ENCODE data around the gene COLEC12.

COLEC12 gene

DNA sequence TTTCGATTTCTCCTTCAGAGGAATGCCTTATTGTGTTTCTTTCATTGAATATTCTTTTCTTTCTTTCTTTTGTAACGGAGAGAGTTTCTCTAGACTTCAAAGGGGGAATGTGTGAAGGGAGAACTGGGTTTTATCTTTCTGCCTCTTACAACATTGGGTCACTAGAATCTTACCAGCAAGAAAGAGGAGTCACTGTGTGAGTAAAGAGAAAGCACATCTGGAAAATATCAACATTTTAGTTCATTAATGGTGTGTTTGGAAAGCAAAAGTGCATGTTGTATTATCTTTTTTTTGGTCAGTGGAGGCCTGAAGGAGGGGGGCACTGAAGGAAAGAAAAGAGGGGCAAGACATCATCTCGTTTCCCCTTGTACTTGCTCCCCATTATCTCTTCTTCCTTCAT is 146.0 kb downstream of the COLEC12 start:
- no peak for DNase-seq

- no peak for DNase-seq
Measured at GRCh38 chr18:354003-354402, 146.5 kb downstream of the COLEC12 start.

DNA sequence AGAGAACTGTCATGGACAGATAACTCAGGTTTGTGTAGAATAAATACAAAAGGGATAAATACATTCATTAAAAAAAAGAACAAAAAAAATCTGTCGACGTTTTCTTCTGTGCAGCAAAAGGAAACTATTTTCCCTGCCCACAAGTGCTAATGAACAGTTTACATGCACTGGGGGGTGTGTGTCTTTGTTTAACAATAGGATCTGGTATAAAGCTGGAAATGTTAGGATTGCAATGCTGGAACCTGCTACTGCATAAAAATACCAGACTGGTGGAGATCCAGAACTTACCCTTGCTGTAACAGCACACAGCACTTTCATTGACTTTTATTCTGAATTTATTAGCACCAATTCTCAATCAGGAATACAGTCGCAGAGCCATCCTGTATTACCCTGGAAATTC is 148.1 kb downstream of the COLEC12 start:
- no peak for DNase-seq

- no peak for DNase-seq
Measured at GRCh38 chr18:350953-351572, 149.4 kb downstream of the COLEC12 start.

DNA sequence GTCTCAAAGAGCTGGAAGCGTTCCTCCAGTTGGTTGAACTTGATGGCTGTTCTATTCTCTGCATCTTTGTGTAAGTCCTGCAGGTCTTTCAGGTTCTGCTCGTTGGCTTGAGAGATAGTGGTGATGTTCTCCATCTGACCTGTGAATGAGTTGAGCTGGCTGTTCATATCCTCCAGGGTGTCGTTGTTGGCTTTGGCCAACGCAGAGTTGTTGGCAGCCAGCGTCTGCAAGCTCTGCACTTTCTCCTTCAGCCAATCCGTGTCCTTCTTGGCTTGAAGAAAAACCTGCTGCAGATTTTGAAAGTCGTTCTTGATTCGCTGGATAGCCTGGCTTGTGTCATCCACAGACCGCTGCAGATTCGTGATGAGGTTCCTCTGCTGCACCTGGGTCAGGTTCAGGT is 153.9 kb downstream of the COLEC12 start:
- no peak for DNase-seq

DNA sequence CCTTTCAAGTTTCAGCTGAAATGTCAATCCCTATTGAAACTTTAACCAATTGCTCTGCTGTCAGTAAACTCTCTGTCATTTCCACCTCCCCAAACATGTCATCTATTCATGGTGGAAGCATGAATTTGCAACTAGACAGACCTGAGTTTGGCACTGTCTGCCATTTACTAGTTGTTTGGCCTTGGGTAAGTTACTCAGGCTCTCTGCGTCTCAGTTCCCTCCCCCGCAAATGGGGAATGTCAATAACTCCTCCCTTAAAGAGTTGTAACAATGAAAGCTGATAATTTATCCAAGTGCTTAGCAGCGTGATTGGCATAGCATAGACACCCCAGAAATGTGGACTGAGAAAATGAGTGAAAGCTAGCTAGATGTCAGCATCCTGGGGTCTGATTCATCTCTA is 159.4 kb downstream of the COLEC12 start:
- DNase-seq: no peak

- no peak for DNase-seq
Measured at GRCh38 chr18:340044-340443, 160.5 kb downstream of the COLEC12 start.

DNA sequence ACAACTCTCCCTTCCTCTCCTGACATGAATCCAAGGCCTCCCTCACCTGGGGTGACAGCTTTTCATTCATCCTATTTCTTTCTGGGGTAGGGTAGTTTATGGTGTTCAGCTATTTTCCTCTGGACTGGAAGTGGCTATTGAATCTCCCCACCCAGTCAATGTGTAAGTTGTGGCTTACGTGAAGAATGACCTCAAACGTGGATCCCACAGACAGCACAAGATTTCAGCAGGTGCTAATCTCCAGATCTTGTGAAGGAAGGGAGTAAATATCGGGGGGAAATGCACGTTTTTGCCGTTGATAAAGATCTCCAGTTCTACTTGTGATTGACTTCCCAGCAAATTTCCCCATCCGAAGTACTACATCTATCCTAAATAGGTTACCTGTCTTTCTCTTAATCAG is 161.3 kb downstream of the COLEC12 start:
- DNase-seq: no peak

- DNase-seq: no peak
Measured at GRCh38 chr18:336713-337112, 163.8 kb downstream of the COLEC12 start.

- DNase-seq: no peak
Measured at GRCh38 chr18:335733-336132, 164.8 kb downstream of the COLEC12 start.

- DNase-seq: no peak
Measured at GRCh38 chr18:334575-335132, 165.8 kb downstream of the COLEC12 start.

GRCh38 chr18:332721-333510 is 167.6 kb downstream of the COLEC12 start:
- peak; percentile 56 for DNase-seq

- DNase-seq: no peak
Measured at GRCh38 chr18:332007-332406, 168.5 kb downstream of the COLEC12 start.

DNA sequence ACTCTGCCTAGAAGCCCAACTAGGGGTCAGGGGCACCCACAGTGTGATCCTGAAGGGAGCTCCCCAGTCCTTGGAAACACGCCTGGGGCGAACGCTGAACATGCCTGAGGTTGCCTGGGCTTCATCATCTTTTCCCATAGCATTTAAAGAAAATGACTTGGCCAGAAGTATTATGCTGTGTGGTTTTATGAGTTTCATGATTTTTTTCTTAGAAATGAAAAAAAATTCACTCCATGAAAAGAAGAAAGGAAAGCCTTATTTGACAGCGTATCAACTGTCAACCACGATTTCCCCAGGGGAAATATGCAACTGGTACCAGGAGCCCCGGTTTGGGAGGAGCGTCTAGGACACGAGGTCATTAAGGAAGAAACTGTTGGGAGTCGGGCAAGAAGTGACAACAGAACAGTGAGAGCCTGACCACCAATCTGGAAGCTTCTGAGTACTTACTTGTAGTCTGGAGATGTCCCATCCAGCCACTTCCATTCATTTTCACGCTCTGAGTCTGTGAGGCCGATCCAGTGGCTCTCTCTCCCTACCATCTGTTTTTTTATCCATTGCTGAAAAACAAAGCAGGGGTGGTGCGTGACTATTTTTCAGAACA is 169.2 kb downstream of the COLEC12 start:
- DNase-seq: peak; percentile 51

- DNase-seq: no peak
Measured at GRCh38 chr18:328928-329327, 171.6 kb downstream of the COLEC12 start.

DNA sequence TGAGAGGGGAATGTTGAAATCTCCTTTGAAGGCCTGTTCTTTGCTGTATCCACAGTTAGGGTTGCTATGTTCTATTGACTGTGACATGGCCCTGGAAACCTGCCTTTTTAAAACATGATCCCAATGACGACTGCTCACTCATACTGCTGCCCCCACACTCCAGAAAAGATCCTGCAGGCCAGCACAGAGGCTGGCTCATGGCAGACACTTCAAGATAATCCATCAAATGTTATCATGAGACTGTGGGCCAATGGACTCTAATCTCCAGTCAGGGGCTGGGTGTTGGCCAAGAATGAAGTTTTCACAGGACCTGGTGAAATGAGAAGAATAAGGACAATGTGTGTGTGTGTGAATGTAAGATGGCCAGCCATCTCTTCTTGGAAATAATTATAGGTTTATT is 173.7 kb downstream of the COLEC12 start:
- DNase-seq: no peak

- no peak for DNase-seq
Measured at GRCh38 chr18:323253-323622, 177.3 kb downstream of the COLEC12 start.

DNA sequence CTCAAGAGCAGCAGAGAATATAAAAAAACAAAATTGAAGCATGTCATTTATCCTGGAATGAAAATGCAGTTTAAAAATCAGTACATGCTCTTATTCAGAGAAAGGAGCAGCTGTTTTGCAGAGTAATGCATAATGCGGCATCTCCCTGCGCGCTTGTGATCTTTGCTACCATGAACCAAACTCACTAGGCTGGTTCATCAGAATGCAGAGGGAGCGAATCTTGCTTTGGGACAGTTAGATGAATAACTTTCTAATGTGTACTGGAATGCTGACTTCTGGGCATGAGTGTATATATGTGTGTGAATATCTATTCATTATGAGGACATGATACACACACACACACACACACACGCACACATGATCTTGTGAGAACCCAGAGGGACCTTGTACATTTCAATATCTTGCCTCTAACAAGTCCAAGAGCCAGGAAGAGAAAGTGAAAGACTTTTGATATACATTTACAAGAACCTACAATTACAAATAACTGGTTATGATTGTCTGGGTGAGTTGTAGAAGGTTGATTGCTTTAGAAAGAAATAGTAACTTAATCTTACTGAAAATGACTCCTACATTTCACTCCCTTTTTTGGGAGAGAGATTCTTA is 178.5 kb downstream of the COLEC12 start:
- DNase-seq: no peak

- no peak for DNase-seq
Measured at GRCh38 chr18:320155-320554, 180.3 kb downstream of the COLEC12 start.

- no peak for DNase-seq
Measured at GRCh38 chr18:319720-320119, 180.8 kb downstream of the COLEC12 start.

GRCh38 chr18:318791-319291 is 181.7 kb downstream of the COLEC12 start:
- DNase-seq: no peak

GRCh38 chr18:317618-318017 is 182.9 kb downstream of the COLEC12 start:
- no peak for DNase-seq

DNA sequence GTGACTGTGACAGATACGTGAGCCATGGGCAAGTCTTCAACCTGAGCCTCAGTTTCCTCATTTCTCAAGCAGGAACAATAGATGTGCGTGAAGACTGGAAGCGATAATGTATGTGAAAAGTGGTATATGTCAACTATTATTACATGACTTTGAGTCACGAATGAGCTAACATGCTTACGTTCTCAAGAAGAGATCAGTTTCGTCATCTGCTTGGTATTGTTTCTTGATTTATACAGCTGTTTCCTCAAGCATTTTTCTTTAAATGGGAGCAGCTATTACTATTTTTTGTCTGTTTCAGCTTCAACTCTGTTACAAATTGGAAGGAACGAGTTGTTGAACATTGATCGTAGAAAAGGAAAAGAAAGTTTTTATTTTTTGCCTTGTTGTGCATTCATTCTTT is 184.1 kb downstream of the COLEC12 start:
- no peak for DNase-seq
